Ishikawa (cell line): ENCODE results near the gene KRT9.

ENCODE experiments used
- CEBPB ChIP-seq: IDR thresholded peaks from 2 replicates; pipeline ENCODE4 v1.6.1; 2012
- EGR1 ChIP-seq: IDR thresholded peaks from 2 replicates; pipeline ENCODE4 v1.6.1; 2012
- EP300 ChIP-seq: IDR thresholded peaks from 2 replicates; pipeline ENCODE4 v1.6.1; 2012; ENCODE audit warnings: borderline replicate concordance
- FOXM1 ChIP-seq: IDR thresholded peaks from 2 replicates; pipeline ENCODE4 v1.6.1; 2012; ENCODE audit warnings: low read depth, borderline replicate concordance
- MAX ChIP-seq: IDR thresholded peaks from 2 replicates; pipeline ENCODE4 v1.6.1; 2012
- NFIC ChIP-seq: IDR thresholded peaks from 2 replicates; pipeline ENCODE4 v1.6.1; 2012
- RAD21 ChIP-seq: IDR thresholded peaks from 2 replicates; pipeline ENCODE4 v1.6.1; 2012; ENCODE audit warnings: low read depth
- REST ChIP-seq: IDR thresholded peaks from 2 replicates; pipeline ENCODE4 v1.6.1; 2012; ENCODE audit warnings: low read depth, mild to moderate bottlenecking
- TAF1 ChIP-seq: IDR thresholded peaks from 2 replicates; pipeline ENCODE4 v1.6.1; 2012; ENCODE audit warnings: low read depth, mild to moderate bottlenecking
- TCF12 ChIP-seq: IDR thresholded peaks from 2 replicates; pipeline ENCODE4 v1.6.1; 2012; ENCODE audit warnings: low read depth
- TEAD4 ChIP-seq: IDR thresholded peaks from 2 replicates; pipeline ENCODE4 v1.6.1; 2012
- USF1 ChIP-seq: IDR thresholded peaks from 2 replicates; pipeline ENCODE4 v1.6.1; 2012
- YY1 ChIP-seq: IDR thresholded peaks from 2 replicates; pipeline ENCODE4 v1.6.1; 2012; ENCODE audit warnings: low read depth
- ZBTB7A ChIP-seq: IDR thresholded peaks from 2 replicates; pipeline ENCODE4 v1.6.1; 2012; ENCODE audit warnings: low read depth

- TF ChIP-seq YY1 (no peak), EP300 (no peak), REST (no peak), CEBPB (no peak), FOXM1 (no peak), TCF12 (no peak), MAX (no peak), ZBTB7A (no peak), EGR1 (no peak), USF1 (no peak), RAD21 (no peak), NFIC (no peak), TAF1 (no peak), TEAD4 (no peak)
Measured at GRCh38 chr17:41538565-41538991, 33.3 kb downstream of the KRT9 start.
